ACC112 (cell line): ENCODE measurements around the gene LST1.

Experiments used
- H2AFZ ChIP-seq: fragments of 200-600 bp; sonication (generic); one replicate; pipeline ENCODE4 v1.6.0; 2017; ENCODE audit warnings: antibody characterized with exemption, low read length; ENCODE audit not compliant: unreplicated experiment
- H3K27ac ChIP-seq: fragments of 200-600 bp; sonication (generic); 2 replicates; pipeline ENCODE4 v1.5.1; 2014; ENCODE audit warnings: low read depth, mild to moderate bottlenecking, antibody characterized with exemption, low read length, moderate library complexity
- H3K27me3 ChIP-seq: fragments of 200-600 bp; sonication (generic); 2 replicates; pipeline ENCODE4 v1.6.1; 2014; ENCODE audit warnings: mild to moderate bottlenecking, antibody characterized with exemption, low read length, moderate library complexity, mixed read lengths; ENCODE audit not compliant: insufficient read depth
- H3K36me3 ChIP-seq: fragments of 200-600 bp; sonication (generic); 2 replicates; pipeline ENCODE4 v1.6.1; 2016; ENCODE audit warnings: mild to moderate bottlenecking, antibody characterized with exemption, low read length, moderate library complexity, mixed read lengths; ENCODE audit not compliant: insufficient read depth
- H3K4me1 ChIP-seq: fragments of 200-600 bp; sonication (generic); one replicate; pipeline ENCODE4 v1.6.1; 2016; ENCODE audit warnings: low read length, mixed read lengths; ENCODE audit not compliant: insufficient read depth, unreplicated experiment, control insufficient read depth
- H3K4me3 ChIP-seq: fragments of 200-600 bp; sonication (generic); 2 replicates; pipeline ENCODE4 v1.5.1; 2014; ENCODE audit warnings: mild to moderate bottlenecking, low read depth, low read length
- H3K79me2 ChIP-seq: fragments of 200-600 bp; sonication (generic); one replicate; pipeline ENCODE4 v1.6.0; 2016; ENCODE audit warnings: low read length; ENCODE audit not compliant: control insufficient read depth, unreplicated experiment, insufficient read depth

LST1 gene

DNA sequence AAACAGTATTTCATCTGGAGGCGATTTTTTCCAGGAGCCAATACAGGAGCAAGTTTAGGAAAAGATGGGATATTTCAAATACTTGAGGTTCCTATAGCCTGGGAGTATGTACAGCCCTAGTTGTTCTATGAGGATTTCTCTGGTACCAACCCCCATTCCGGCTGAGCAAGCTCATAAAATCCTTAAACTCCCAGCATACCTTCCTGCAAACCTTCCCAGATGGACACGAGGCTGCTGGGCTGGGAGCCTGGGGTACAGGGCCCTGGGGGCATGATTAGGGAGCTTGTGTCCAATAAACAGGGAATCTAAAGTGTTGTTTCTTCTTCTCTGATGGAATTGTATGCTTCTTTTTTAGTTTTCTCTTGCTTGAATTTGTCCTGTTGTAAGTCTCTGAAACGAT is 35.9 kb downstream of the LST1 start:
- peaks cover 57% of the 10 kb centered on the region for H3K79me2 ChIP-seq
- peak overlapping the region; percentile 81 for H3K27ac ChIP-seq
- peak overlapping the region; percentile 94 for H3K4me3 ChIP-seq
- H3K36me3 ChIP-seq, result peaks cover 31% of the 10 kb centered on the region
- H3K27me3 ChIP-seq, result no peaks in the 10 kb centered on the region
- peaks cover 7% of the 10 kb centered on the region for H3K4me1 ChIP-seq
- H2AFZ ChIP-seq, result no peak overlapping the region

GRCh38 chr6:31622684-31623091 is 36.6 kb downstream of the LST1 start:
- H3K4me3 ChIP-seq, result peak overlapping the region; percentile 94

GRCh38 chr6:31624070-31624469 is 38.0 kb downstream of the LST1 start:
- Histone ChIP-seq H3K79me2 (peaks cover 72% of the 10 kb centered on the region), H3K36me3 (peaks cover 49% of the 10 kb centered on the region), H3K4me3 (no peak overlapping the region), H2AFZ (no peak overlapping the region), H3K27ac (no peak overlapping the region), H3K4me1 (peaks cover 7% of the 10 kb centered on the region), H3K27me3 (no peaks in the 10 kb centered on the region)

More at GRCh38 chr6:31622684-31623091, 36.6 kb downstream of the LST1 start:
- peaks cover 37% of the 10 kb centered on the region for H3K36me3 ChIP-seq
- peaks cover 62% of the 10 kb centered on the region for H3K79me2 ChIP-seq
- H3K27ac ChIP-seq, result no peak overlapping the region
- H3K27me3 ChIP-seq, result no peaks in the 10 kb centered on the region
- H3K4me1 ChIP-seq, result peaks cover 7% of the 10 kb centered on the region
- H2AFZ ChIP-seq, result no peak overlapping the region

DNA sequence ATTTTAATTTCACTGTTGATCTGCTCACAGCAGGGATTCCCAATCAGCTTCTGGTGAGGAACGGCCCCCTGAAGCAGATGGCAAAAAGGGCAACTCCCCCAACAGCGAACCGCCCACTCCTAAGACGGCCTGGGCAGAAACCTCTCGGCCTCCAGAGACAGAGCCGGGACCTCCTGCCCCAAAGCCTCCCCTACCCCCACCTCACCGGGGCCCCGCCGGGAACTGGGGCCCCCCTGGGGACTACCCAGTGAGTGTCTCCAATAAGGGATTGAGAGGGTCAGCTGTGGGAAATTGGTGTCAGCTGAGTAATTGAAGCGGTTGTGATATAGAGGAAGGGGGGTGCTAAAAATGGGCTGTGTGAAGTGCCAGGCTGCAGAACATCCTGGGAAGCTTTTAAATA is 40.9 kb downstream of the LST1 start:
- Histone ChIP-seq H2AFZ (no peak overlapping the region), H3K4me3 (no peak overlapping the region), H3K36me3 (peaks cover 57% of the 10 kb centered on the region), H3K79me2 (peaks cover 62% of the 10 kb centered on the region), H3K4me1 (peaks cover 7% of the 10 kb centered on the region), H3K27me3 (no peaks in the 10 kb centered on the region), H3K27ac (no peak overlapping the region)

GRCh38 chr6:31627690-31628287 is 41.7 kb downstream of the LST1 start:
- peaks cover 2% of the 10 kb centered on the region for H3K4me1 ChIP-seq
- H3K79me2 ChIP-seq, result peaks cover 56% of the 10 kb centered on the region

DNA sequence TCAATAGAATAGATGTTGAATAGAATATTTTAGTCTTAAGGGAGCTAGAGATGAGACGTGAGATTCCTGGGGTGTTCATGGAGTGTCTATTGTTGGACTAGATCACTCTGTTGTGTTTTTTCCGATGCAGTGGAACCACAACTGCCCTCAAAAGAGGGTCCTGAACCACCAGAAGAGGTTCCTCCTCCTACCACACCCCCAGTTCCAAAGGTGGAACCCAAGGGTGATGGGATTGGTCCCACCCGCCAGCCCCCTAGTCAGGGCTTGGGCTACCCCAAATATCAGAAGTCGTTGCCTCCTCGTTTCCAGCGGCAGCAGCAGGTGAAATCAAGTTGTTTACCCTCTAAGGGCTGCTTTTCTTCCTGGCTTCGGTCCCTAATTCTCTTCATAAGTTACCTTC is 42.9 kb downstream of the LST1 start:
- H3K4me3 ChIP-seq, result no peak overlapping the region
- H3K79me2 ChIP-seq, result peaks cover 44% of the 10 kb centered on the region
- H3K27ac ChIP-seq, result no peak overlapping the region
- H3K36me3 ChIP-seq, result peaks cover 62% of the 10 kb centered on the region
- no peak overlapping the region for H2AFZ ChIP-seq
- no peaks in the 10 kb centered on the region for H3K27me3 ChIP-seq
- H3K4me1 ChIP-seq, result no peaks in the 10 kb centered on the region

More at GRCh38 chr6:31627690-31628287, 41.7 kb downstream of the LST1 start:
- Histone ChIP-seq H3K36me3 (peaks cover 59% of the 10 kb centered on the region), H3K27ac (no peak overlapping the region), H3K27me3 (no peaks in the 10 kb centered on the region), H2AFZ (no peak overlapping the region), H3K4me3 (no peak overlapping the region)

GRCh38 chr6:31630177-31630934 is 44.3 kb downstream of the LST1 start:
- Histone ChIP-seq H3K36me3 (peaks cover 62% of the 10 kb centered on the region), H3K79me2 (peaks cover 33% of the 10 kb centered on the region), H3K4me3 (no peak overlapping the region), H2AFZ (no peak overlapping the region), H3K27me3 (no peaks in the 10 kb centered on the region), H3K27ac (no peak overlapping the region), H3K4me1 (no peaks in the 10 kb centered on the region)

DNA sequence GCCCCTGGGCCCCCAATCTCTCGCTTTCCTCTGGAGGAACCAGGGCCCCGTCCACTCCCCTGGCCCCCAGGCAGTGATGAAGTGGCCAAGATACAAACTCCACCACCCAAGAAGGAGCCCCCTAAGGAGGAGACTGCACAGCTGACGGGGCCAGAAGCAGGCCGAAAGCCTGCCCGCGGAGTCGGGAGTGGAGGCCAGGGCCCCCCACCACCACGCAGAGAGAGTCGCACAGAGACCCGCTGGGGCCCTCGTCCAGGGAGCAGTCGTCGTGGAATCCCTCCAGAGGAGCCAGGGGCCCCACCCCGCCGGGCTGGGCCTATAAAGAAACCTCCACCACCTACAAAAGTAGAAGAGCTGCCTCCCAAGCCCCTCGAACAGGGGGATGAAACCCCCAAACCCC is 45.1 kb downstream of the LST1 start:
- Histone ChIP-seq H3K36me3 (peaks cover 59% of the 10 kb centered on the region; the same call in 1 of the 2 replicates), H3K4me3 (no peak overlapping the region), H3K79me2 (peaks cover 24% of the 10 kb centered on the region), H2AFZ (no peak overlapping the region), H3K27me3 (no peaks in the 10 kb centered on the region), H3K27ac (no peak overlapping the region), H3K4me1 (no peaks in the 10 kb centered on the region)

DNA sequence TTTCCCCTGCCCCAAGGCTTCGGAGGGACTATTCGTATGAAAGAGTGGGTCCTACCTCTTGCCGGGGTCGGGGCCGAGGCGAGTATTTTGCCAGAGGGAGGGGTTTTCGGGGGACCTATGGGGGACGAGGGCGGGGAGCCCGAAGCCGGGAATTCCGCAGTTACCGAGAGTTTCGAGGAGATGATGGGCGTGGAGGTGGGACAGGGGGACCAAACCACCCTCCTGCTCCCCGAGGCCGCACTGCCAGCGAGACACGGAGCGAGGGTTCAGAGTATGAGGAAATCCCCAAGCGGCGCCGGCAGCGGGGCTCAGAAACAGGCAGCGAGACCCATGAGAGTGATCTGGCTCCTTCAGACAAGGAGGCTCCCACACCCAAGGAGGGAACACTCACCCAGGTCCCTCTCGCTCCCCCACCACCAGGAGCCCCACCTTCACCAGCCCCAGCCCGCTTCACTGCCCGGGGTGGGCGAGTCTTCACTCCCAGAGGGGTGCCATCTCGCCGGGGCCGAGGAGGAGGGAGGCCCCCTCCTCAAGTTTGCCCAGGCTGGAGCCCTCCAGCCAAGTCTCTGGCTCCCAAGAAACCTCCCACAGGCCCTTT is 45.7 kb downstream of the LST1 start:
- H2AFZ ChIP-seq, result no peak overlapping the region
- no peaks in the 10 kb centered on the region for H3K4me1 ChIP-seq
- H3K79me2 ChIP-seq, result peaks cover 20% of the 10 kb centered on the region
- H3K36me3 ChIP-seq, result peaks cover 55% of the 10 kb centered on the region; the same call in 1 of the 2 replicates
- no peaks in the 10 kb centered on the region for H3K27me3 ChIP-seq
- no peak overlapping the region for H3K27ac ChIP-seq
- no peak overlapping the region for H3K4me3 ChIP-seq

- peaks cover 15% of the 10 kb centered on the region for H3K79me2 ChIP-seq
Observed at GRCh38 chr6:31632279-31632946, 46.3 kb downstream of the LST1 start.

More at GRCh38 chr6:31632279-31632946, 46.3 kb downstream of the LST1 start:
- H2AFZ ChIP-seq, result no peak overlapping the region
- H3K4me1 ChIP-seq, result no peaks in the 10 kb centered on the region
- no peak overlapping the region for H3K4me3 ChIP-seq
- peaks cover 49% of the 10 kb centered on the region; the same call in 1 of the 2 replicates for H3K36me3 ChIP-seq
- no peaks in the 10 kb centered on the region for H3K27me3 ChIP-seq
- H3K27ac ChIP-seq, result no peak overlapping the region
